NCI-H2196 (cell line): ENCODE data around the gene PALMD.

ENCODE experiments used
- DNase-seq: peaks from one replicate; lab custom pipeline; 2025; ENCODE audit not compliant: unreplicated experiment; lab: John Stamatoyannopoulos, UW

Gene PALMD

GRCh38 chr1:99658031-99658290, 12.0 kb downstream of the PALMD start:
- no peak for DNase-seq

- DNase-seq = no peak
Observed at GRCh38 chr1:99659755-99660210, 13.9 kb downstream of the PALMD start.

- DNase-seq = no peak
Observed at GRCh38 chr1:99660496-99660895, 14.6 kb downstream of the PALMD start.

- no peak for DNase-seq
Observed at GRCh38 chr1:99661780-99662179, 15.9 kb downstream of the PALMD start.

- no peak for DNase-seq
Observed at GRCh38 chr1:99662539-99663080, 16.7 kb downstream of the PALMD start.

- DNase-seq = no peak
Observed at GRCh38 chr1:99663501-99663900, 17.6 kb downstream of the PALMD start.

- DNase-seq = no peak
Observed at GRCh38 chr1:99665212-99665611, 19.3 kb downstream of the PALMD start.

GRCh38 chr1:99669376-99669775, 23.5 kb downstream of the PALMD start:
- no peak for DNase-seq

GRCh38 chr1:99669821-99670220, 23.9 kb downstream of the PALMD start:
- no peak for DNase-seq

GRCh38 chr1:99670583-99670982, 24.7 kb downstream of the PALMD start:
- DNase-seq = no peak

GRCh38 chr1:99672038-99672437, 26.1 kb downstream of the PALMD start:
- DNase-seq = no peak

- no peak for DNase-seq
Observed at GRCh38 chr1:99672530-99673213, 26.8 kb downstream of the PALMD start.

GRCh38 chr1:99673315-99673714, 27.4 kb downstream of the PALMD start:
- DNase-seq = no peak

- no peak for DNase-seq
Observed at GRCh38 chr1:99674115-99675064, 28.5 kb downstream of the PALMD start.

- DNase-seq = no peak
Observed at GRCh38 chr1:99675292-99675691, 29.4 kb downstream of the PALMD start.

- no peak for DNase-seq
Observed at GRCh38 chr1:99675994-99676393, 30.1 kb downstream of the PALMD start.

GRCh38 chr1:99676876-99677275, 31.0 kb downstream of the PALMD start:
- DNase-seq = no peak

GRCh38 chr1:99677416-99677815, 31.5 kb downstream of the PALMD start:
- DNase-seq = no peak

- no peak for DNase-seq
Observed at GRCh38 chr1:99680270-99680669, 34.4 kb downstream of the PALMD start.

GRCh38 chr1:99681583-99681982, 35.7 kb downstream of the PALMD start:
- no peak for DNase-seq

- DNase-seq = no peak
Observed at GRCh38 chr1:99682291-99682751, 36.4 kb downstream of the PALMD start.
